ENCODE results near the gene FAM200A. TPM values are rescaled to one million over a fixed set of nuclear protein-coding genes. Genes with fewer than 3 reads are reported as not detected.

The FAM200A gene
- total and polyA plus RNA-seq, 2 of the 13 experiments (the other 11 are each of a cell fraction or from before 2014, with no cell fraction given) = 4.7 to 6.3 TPM

GRCh38 chr7:99559175-99559915, 7.4 kb upstream of the FAM200A start (continued):
- TF ChIP-seq SNAPC4 (CRISPR knock-in tag; IDR thresholded peaks at IDR 0.05) (no peak), SKIL (CRISPR knock-in tag; IDR thresholded peaks at IDR 0.05; ENCODE audit: borderline replicate concordance) (no peak), ATM (IDR thresholded peaks at IDR 0.05; ENCODE audit: borderline replicate concordance) (no peak), ZNF12 (CRISPR knock-in tag; IDR thresholded peaks at IDR 0.05) (no peak; the same call in 1 of the 2 replicates), MAF1 (CRISPR knock-in tag; IDR thresholded peaks at IDR 0.05; ENCODE audit: borderline replicate concordance) (no peak), GMEB1 (CRISPR knock-in tag; IDR thresholded peaks at IDR 0.05; ENCODE audit: borderline replicate concordance) (no peak), ZNF672 (CRISPR knock-in tag; IDR thresholded peaks at IDR 0.05) (no peak), ZNF704 (CRISPR knock-in tag; IDR thresholded peaks at IDR 0.05; ENCODE audit: borderline replicate concordance) (no peak), HIC2 (CRISPR knock-in tag; IDR thresholded peaks at IDR 0.05; ENCODE audit: low read depth) (0 out of 2 replicates have a peak, but pooled peaks have one; percentile 16), ZBTB20 (CRISPR knock-in tag; IDR thresholded peaks at IDR 0.05; ENCODE audit: borderline replicate concordance, low read depth) (no peak), ZNF501 (CRISPR knock-in tag; IDR thresholded peaks at IDR 0.05) (no peak), ZFX (CRISPR knock-in tag; IDR thresholded peaks at IDR 0.05; ENCODE audit: low read depth) (0 out of 2 replicates have a peak, but pooled peaks have one; percentile 0), PCBP1 (IDR thresholded peaks at IDR 0.05; ENCODE audit: borderline replicate concordance, low read depth, low read length) (no peak), ISL2 (CRISPR knock-in tag; IDR thresholded peaks at IDR 0.05) (no peak)

Measured in HepG2 (cell line).